ENCODE data around the gene ABTB2. TPM values are rescaled to one million over a fixed set of nuclear protein-coding genes. Genes with fewer than 3 reads are reported as not detected.

ABTB2 gene
- polyA plus RNA-seq, 1 donor (not counting 4 experiments of a cell fraction or from before 2014, with no cell fraction given) = 1.0 TPM

DNA sequence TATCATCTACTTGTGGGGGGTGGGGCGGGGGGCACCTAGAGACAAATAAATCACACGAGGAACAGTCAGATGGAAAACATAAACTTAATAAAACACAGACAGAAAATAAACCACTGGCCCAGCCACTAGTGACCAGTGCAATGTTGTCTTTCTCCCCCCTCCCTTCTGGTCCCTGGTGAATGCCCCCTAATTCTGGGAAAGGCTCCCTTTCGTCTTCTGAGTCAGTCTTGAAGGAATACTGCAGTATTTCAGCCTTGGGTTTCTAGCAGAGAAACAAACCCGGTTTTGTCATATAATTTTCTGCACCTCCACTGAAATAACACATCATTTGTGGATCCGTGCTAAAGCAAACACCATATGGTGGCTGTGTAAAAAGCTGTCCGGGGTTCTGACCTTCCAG lies 101.7 kb downstream of the ABTB2 start:
- H3K36me3 ChIP-seq (ENCODE audit: control insufficient read depth in 2 of 2, extremely low read depth in 1 of 2, insufficient read depth in 2 of 2, low read length in 2 of 2) = no peaks in the 10 kb centered on the region
- no peaks in the 10 kb centered on the region for H3K27me3 ChIP-seq (ENCODE audit: control insufficient read depth, extremely low read depth, insufficient read depth, low read length)
- H3K4me3 ChIP-seq (ENCODE audit: control insufficient read depth in 2 of 3, extremely low read depth in 1 of 3, insufficient read depth in 2 of 3, low read depth in 1 of 3, low read length in 3 of 3) = no peak overlapping the region
- H3K9me1 ChIP-seq (ENCODE audit: control insufficient read depth, extremely low read depth, insufficient read depth, low read length) = no peaks in the 10 kb centered on the region
- peaks cover 2% of the 10 kb centered on the region for H4K20me1 ChIP-seq (ENCODE audit: control insufficient read depth, extremely low read depth, insufficient read depth, low read length)
- H3K27ac ChIP-seq (ENCODE audit: control insufficient read depth, insufficient read depth, low read length) = no peak overlapping the region
- FAIRE-seq (no peak), DNase-seq (ENCODE audit: low read depth, low spot score) (no peak)
- peaks cover 12% of the 10 kb centered on the region for H3K4me1 ChIP-seq (ENCODE audit: control insufficient read depth, extremely low read depth, insufficient read depth, low read length)
- dilution Hi-C loops (cut with MboI; ENCODE audit: extremely low pct_ligation_motif_present, low sequenced_read_pairs) = no loop called here
- no peak overlapping the region for H3K9ac ChIP-seq (ENCODE audit: control insufficient read depth, extremely low read depth, insufficient read depth, low read length)
- H2AFZ ChIP-seq (ENCODE audit: control insufficient read depth, low read length) = no peak overlapping the region
- H3K79me2 ChIP-seq (ENCODE audit: control insufficient read depth, insufficient read depth, low read length) = no peaks in the 10 kb centered on the region
- no peak for TF ChIP-seq EZH2 (IDR thresholded peaks at IDR 0.05; ENCODE audit: low read length)
- TF ChIP-seq, protein P1, sequence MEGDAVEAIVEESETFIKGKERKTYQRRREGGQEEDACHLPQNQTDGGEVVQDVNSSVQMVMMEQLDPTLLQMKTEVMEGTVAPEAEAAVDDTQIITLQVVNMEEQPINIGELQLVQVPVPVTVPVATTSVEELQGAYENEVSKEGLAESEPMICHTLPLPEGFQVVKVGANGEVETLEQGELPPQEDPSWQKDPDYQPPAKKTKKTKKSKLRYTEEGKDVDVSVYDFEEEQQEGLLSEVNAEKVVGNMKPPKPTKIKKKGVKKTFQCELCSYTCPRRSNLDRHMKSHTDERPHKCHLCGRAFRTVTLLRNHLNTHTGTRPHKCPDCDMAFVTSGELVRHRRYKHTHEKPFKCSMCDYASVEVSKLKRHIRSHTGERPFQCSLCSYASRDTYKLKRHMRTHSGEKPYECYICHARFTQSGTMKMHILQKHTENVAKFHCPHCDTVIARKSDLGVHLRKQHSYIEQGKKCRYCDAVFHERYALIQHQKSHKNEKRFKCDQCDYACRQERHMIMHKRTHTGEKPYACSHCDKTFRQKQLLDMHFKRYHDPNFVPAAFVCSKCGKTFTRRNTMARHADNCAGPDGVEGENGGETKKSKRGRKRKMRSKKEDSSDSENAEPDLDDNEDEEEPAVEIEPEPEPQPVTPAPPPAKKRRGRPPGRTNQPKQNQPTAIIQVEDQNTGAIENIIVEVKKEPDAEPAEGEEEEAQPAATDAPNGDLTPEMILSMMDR (optimal IDR thresholded peaks at IDR 0.05 in 1 of 3, IDR thresholded peaks at IDR 0.05 in 1 of 3, conservative IDR thresholded peaks at IDR 0.05 in 1 of 3; ENCODE audit: extremely low read depth in 1 of 3, insufficient read depth in 2 of 3, low read length in 3 of 3) = no peak
- H3K9me3 ChIP-seq (ENCODE audit: control insufficient read depth, low read depth, low read length) = no peaks in the 10 kb centered on the region
- H3K4me2 ChIP-seq (ENCODE audit: control insufficient read depth, extremely low read depth, insufficient read depth, low read depth, low read length) = no peak overlapping the region

DNA sequence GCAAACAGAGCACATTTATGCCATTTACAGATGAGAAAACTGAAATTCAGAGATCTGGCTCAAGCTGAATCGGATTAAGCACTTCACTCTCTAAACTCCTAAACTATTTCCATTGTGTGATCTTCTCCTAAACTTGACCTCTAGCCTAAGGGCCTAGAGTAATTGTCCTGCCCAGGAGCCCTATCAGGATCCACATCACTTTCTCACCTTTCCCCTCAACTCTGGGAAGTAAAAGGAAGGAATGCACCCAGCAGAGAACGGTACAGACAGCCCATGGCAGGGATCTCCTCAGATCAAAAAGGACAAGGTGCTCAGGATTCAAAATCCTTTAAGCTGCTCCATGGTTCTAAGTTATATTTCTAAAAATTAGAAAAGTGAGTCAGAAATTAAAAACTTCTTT lies 102.7 kb downstream of the ABTB2 start:
- dilution Hi-C loops (cut with MboI; ENCODE audit: extremely low pct_ligation_motif_present, low sequenced_read_pairs) = no loop called here
- peaks cover 2% of the 10 kb centered on the region for H4K20me1 ChIP-seq (ENCODE audit: control insufficient read depth, extremely low read depth, insufficient read depth, low read length)
- no peak overlapping the region for H3K4me3 ChIP-seq (ENCODE audit: control insufficient read depth in 2 of 3, extremely low read depth in 1 of 3, insufficient read depth in 2 of 3, low read depth in 1 of 3, low read length in 3 of 3)
- TF ChIP-seq, protein P1 (optimal IDR thresholded peaks at IDR 0.05 in 1 of 3, IDR thresholded peaks at IDR 0.05 in 1 of 3, conservative IDR thresholded peaks at IDR 0.05 in 1 of 3; ENCODE audit: extremely low read depth in 1 of 3, insufficient read depth in 2 of 3, low read length in 3 of 3) = no peak
- TF ChIP-seq EZH2 (IDR thresholded peaks at IDR 0.05; ENCODE audit: low read length) = no peak
- H3K9ac ChIP-seq (ENCODE audit: control insufficient read depth, extremely low read depth, insufficient read depth, low read length) = no peak overlapping the region
- no peak overlapping the region for H2AFZ ChIP-seq (ENCODE audit: control insufficient read depth, low read length)
- FAIRE-seq (no peak), DNase-seq (ENCODE audit: low read depth, low spot score) (no peak)
- H3K4me1 ChIP-seq (ENCODE audit: control insufficient read depth, extremely low read depth, insufficient read depth, low read length) = peaks cover 22% of the 10 kb centered on the region
- H3K79me2 ChIP-seq (ENCODE audit: control insufficient read depth, insufficient read depth, low read length) = no peaks in the 10 kb centered on the region
- H3K27me3 ChIP-seq (ENCODE audit: control insufficient read depth, extremely low read depth, insufficient read depth, low read length) = no peaks in the 10 kb centered on the region
- H3K9me1 ChIP-seq (ENCODE audit: control insufficient read depth, extremely low read depth, insufficient read depth, low read length) = no peaks in the 10 kb centered on the region
- no peak overlapping the region for H3K4me2 ChIP-seq (ENCODE audit: control insufficient read depth, extremely low read depth, insufficient read depth, low read depth, low read length)
- no peak overlapping the region for H3K27ac ChIP-seq (ENCODE audit: control insufficient read depth, insufficient read depth, low read length)
- H3K36me3 ChIP-seq (ENCODE audit: control insufficient read depth in 2 of 2, extremely low read depth in 1 of 2, insufficient read depth in 2 of 2, low read length in 2 of 2) = no peaks in the 10 kb centered on the region
- H3K9me3 ChIP-seq (ENCODE audit: control insufficient read depth, low read depth, low read length) = no peaks in the 10 kb centered on the region

Measured in keratinocyte (primary cell).